Vagina (tissue), 2 donors: ENCODE results near the gene NRXN2. TPM values are rescaled to one million over a fixed set of nuclear protein-coding genes. Genes with fewer than 3 reads are reported as not detected.

ENCODE experiments used
- DNase-seq, 2 donors: peaks; one replicate each; pipeline ENCODE4 v3.0.0-alpha.2; 2017; ENCODE audit errors: extremely low spot score in 2 of 2
- H3K27ac ChIP-seq: fragments of 200-600 bp; sonication (generic); one replicate; pipeline ENCODE4 v1.5.1; 2019
- H3K27me3 ChIP-seq: fragments of 200-600 bp; sonication (generic); one replicate; pipeline ENCODE4 v1.5.1; 2019
- H3K36me3 ChIP-seq, 2 donors: fragments of 200-600 bp; sonication (generic); one replicate each; pipeline ENCODE4 v1.5.1; 2017 to 2019
- H3K4me1 ChIP-seq: fragments of 200-600 bp; sonication (generic); one replicate; pipeline ENCODE4 v1.5.1; 2019
- H3K4me3 ChIP-seq, 2 donors: fragments of 200-600 bp; sonication (generic); 1 replicate in 1 of 2; 2 replicates in 1 of 2; pipeline ENCODE4 v1.5.1; 2016 to 2019
- H3K9me3 ChIP-seq: fragments of 200-600 bp; sonication (generic); one replicate; pipeline ENCODE4 v1.5.1; 2019
- CTCF ChIP-seq, 3 experiments: fragments of 450-650 bp in 2 of 3; fragments of 200-600 bp in 1 of 3; sonication (generic) in 1 of 3; IDR thresholded peaks; one replicate each; pipeline ENCODE4 v1.5.1; 2017 to 2019; ENCODE audit warnings: antibody characterized with exemption in 3 of 3, mild to moderate bottlenecking in 2 of 3, moderate library complexity in 2 of 3
- POLR2A ChIP-seq, 2 donors: fragments of 450-650 bp; IDR thresholded peaks; one replicate each; pipeline ENCODE4 v1.6.1; 2017; ENCODE audit warnings: antibody characterized with exemption in 2 of 2, mild to moderate bottlenecking in 2 of 2, moderate library complexity in 2 of 2
- POLR2AphosphoS5 ChIP-seq, 2 donors: sonication (generic); formaldehyde crosslinking; IDR thresholded peaks; one replicate each; pipeline ENCODE4 v1.9.0; 2017; ENCODE audit warnings: antibody characterized with exemption in 2 of 2, mild to moderate bottlenecking in 2 of 2, low read depth in 1 of 2; ENCODE audit not compliant: insufficient read depth in 1 of 2
- intact Hi-C: fragments of 100-400 bp; cut with DNase I; formaldehyde crosslinking; loops from one replicate; pipeline ENCODE4 v1.15.1; 2023
- total RNA-seq: library from RNA; depleted of rRNA; stranded (reverse); fragments of >200 nt; gene quantifications from one replicate; pipeline ENCODE4 v1.2.3, GENCODE V29; 2016

NRXN2 gene
- total RNA-seq, 1 donor from 2014 or later = 16.9 TPM

GRCh38 chr11:64611869-64612646 is 110.9 kb downstream of the NRXN2 start:
- Histone ChIP-seq H3K4me1 (peaks cover 13% of the 10 kb centered on the region), H3K4me3 (no peak overlapping the region), H3K27me3 (no peaks in the 10 kb centered on the region), H3K36me3 (no peaks in the 10 kb centered on the region), H3K27ac (no peak overlapping the region), H3K9me3 (no peaks in the 10 kb centered on the region)
- TF ChIP-seq CTCF (IDR thresholded peaks at IDR 0.05) (no peak), POLR2A (IDR thresholded peaks at IDR 0.05) (no peak), POLR2AphosphoS5 (IDR thresholded peaks at IDR 0.05; ENCODE audit: insufficient read depth in 1 of 2, low read depth in 1 of 2) (no peak)
- no peak for DNase-seq
- intact Hi-C loops = no loop called here

- Histone ChIP-seq H3K4me3 (no peak overlapping the region), H3K36me3 (no peaks in the 10 kb centered on the region), H3K4me1 (peaks cover 13% of the 10 kb centered on the region), H3K27ac (no peak overlapping the region), H3K27me3 (no peaks in the 10 kb centered on the region), H3K9me3 (no peaks in the 10 kb centered on the region)
- no peak for DNase-seq
- no peak for TF ChIP-seq CTCF (IDR thresholded peaks at IDR 0.05)
- TF ChIP-seq POLR2A (IDR thresholded peaks at IDR 0.05) = no peak
- no peak for TF ChIP-seq POLR2AphosphoS5 (IDR thresholded peaks at IDR 0.05; ENCODE audit: insufficient read depth in 1 of 2, low read depth in 1 of 2)
- intact Hi-C loops = no loop called here
Measured at GRCh38 chr11:64611176-64611575, 111.8 kb downstream of the NRXN2 start.

DNA sequence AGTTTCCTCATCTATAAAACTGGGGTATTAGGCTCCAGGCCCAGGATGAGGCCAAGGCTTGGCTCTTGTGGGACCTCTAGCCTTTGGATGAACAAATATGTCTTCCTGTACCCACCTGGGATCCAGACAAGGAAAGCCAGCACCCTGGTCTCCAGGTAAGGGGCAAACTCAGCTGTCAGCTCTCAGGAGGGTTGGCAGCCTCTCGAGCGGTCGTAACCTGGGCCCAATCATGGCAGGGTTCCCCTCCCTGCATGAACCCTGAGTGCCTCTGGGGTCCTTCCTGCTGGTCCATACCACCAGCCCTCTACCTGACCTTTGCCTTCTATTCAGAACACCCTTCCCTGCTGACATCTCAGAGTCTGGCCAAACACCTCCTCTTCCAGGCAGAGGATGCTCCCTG is 112.4 kb downstream of the NRXN2 start:
- Histone ChIP-seq H3K4me3 (no peak overlapping the region), H3K27me3 (no peaks in the 10 kb centered on the region), H3K27ac (no peak overlapping the region), H3K9me3 (no peaks in the 10 kb centered on the region), H3K4me1 (peaks cover 13% of the 10 kb centered on the region), H3K36me3 (no peaks in the 10 kb centered on the region)
- intact Hi-C loops = no loop called here
- DNase-seq = no peak
- TF ChIP-seq POLR2AphosphoS5 (IDR thresholded peaks at IDR 0.05; ENCODE audit: insufficient read depth in 1 of 2, low read depth in 1 of 2) = no peak
- TF ChIP-seq POLR2A (IDR thresholded peaks at IDR 0.05) = no peak
- TF ChIP-seq CTCF (IDR thresholded peaks at IDR 0.05) = no peak

- H3K27ac ChIP-seq = no peak overlapping the region
- no peak for DNase-seq
- no peak for TF ChIP-seq POLR2A (IDR thresholded peaks at IDR 0.05)
- TF ChIP-seq POLR2AphosphoS5 (IDR thresholded peaks at IDR 0.05; ENCODE audit: insufficient read depth in 1 of 2, low read depth in 1 of 2) = no peak
- TF ChIP-seq CTCF (IDR thresholded peaks at IDR 0.05) = no peak
- no peak overlapping the region for H3K4me3 ChIP-seq
- H3K27me3 ChIP-seq = no peaks in the 10 kb centered on the region
- H3K4me1 ChIP-seq = peaks cover 13% of the 10 kb centered on the region
- H3K36me3 ChIP-seq = no peaks in the 10 kb centered on the region
- intact Hi-C loops = no loop called here
- H3K9me3 ChIP-seq = no peaks in the 10 kb centered on the region
Measured at GRCh38 chr11:64609436-64610047, 113.5 kb downstream of the NRXN2 start.

GRCh38 chr11:64608636-64609035 is 114.4 kb downstream of the NRXN2 start:
- intact Hi-C loops = no loop called here
- Histone ChIP-seq H3K27me3 (no peaks in the 10 kb centered on the region), H3K4me3 (no peak overlapping the region), H3K4me1 (peaks cover 13% of the 10 kb centered on the region), H3K36me3 (no peaks in the 10 kb centered on the region), H3K9me3 (no peaks in the 10 kb centered on the region), H3K27ac (no peak overlapping the region)
- DNase-seq = no peak
- no peak for TF ChIP-seq POLR2A (IDR thresholded peaks at IDR 0.05)
- no peak for TF ChIP-seq POLR2AphosphoS5 (IDR thresholded peaks at IDR 0.05; ENCODE audit: insufficient read depth in 1 of 2, low read depth in 1 of 2)
- no peak for TF ChIP-seq CTCF (IDR thresholded peaks at IDR 0.05)
